GM23338 (cell line): ENCODE measurements around the gene TMEM169. TPM values are rescaled to one million over a fixed set of nuclear protein-coding genes. Genes with fewer than 3 reads are reported as not detected.

Experiments used
- ATAC-seq: fragments of 200-7000 bp; cut with Tn5 transposase; 3 replicates; pipeline ENCODE4 v1.9.1; 2020
- DNase-seq: peaks from one replicate; pipeline ENCODE4 v3.0.0-alpha.2; 2015; ENCODE audit warnings: low spot score
- H2AFZ ChIP-seq: fragments of 200-600 bp; sonication (generic); 2 replicates; pipeline ENCODE4 v1.8.0; 2016; ENCODE audit warnings: antibody characterized with exemption, mild to moderate bottlenecking, moderate library complexity
- H3F3A ChIP-seq: fragments of 200-600 bp; sonication (generic); replicated peaks from 2 replicates; pipeline ENCODE4 v1.8.0; 2017; ENCODE audit warnings: antibody characterized with exemption, mixed run types, low read depth
- H3K27ac ChIP-seq: fragments of 200-600 bp; sonication (generic); 2 replicates; pipeline ENCODE4 v1.6.1; 2016; ENCODE audit warnings: low read depth
- H3K27me3 ChIP-seq: fragments of 200-600 bp; sonication (generic); 2 replicates; pipeline ENCODE4 v1.8.0; 2016; ENCODE audit warnings: mild to moderate bottlenecking, mixed run types, moderate library complexity; ENCODE audit not compliant: insufficient read depth
- H3K36me3 ChIP-seq: fragments of 200-600 bp; sonication (generic); 2 replicates; pipeline ENCODE4 v1.8.0; 2016; ENCODE audit warnings: mild to moderate bottlenecking; ENCODE audit not compliant: insufficient read depth
- H3K4me1 ChIP-seq: fragments of 200-600 bp; sonication (generic); 2 replicates; pipeline ENCODE4 v1.8.0; 2016; ENCODE audit warnings: mild to moderate bottlenecking, moderate library complexity; ENCODE audit not compliant: insufficient read depth
- H3K4me2 ChIP-seq: fragments of 200-600 bp; sonication (generic); 2 replicates; pipeline ENCODE4 v1.7.1; 2017; ENCODE audit warnings: mixed run types
- H3K4me3 ChIP-seq: fragments of 200-600 bp; sonication (generic); 2 replicates; pipeline ENCODE4 v1.6.1; 2016; ENCODE audit warnings: mixed run types
- H3K79me2 ChIP-seq: fragments of 200-600 bp; sonication (generic); replicated peaks from 2 replicates; pipeline ENCODE4 v1.8.0; 2017; ENCODE audit warnings: mild to moderate bottlenecking; ENCODE audit not compliant: insufficient read depth
- H3K9me2 ChIP-seq: fragments of 200-600 bp; sonication (generic); 2 replicates; pipeline ENCODE4 v1.8.0; 2017; ENCODE audit not compliant: insufficient read depth
- H4K20me1 ChIP-seq: fragments of 200-600 bp; sonication (generic); replicated peaks from 2 replicates; pipeline ENCODE4 v1.8.0; 2017; ENCODE audit warnings: mild to moderate bottlenecking; ENCODE audit not compliant: insufficient read depth
- H3K27ac Mint-ChIP-seq: 2 replicates; pipeline ENCODE4 v1.8.0; 2020; ENCODE audit warnings: inconsistent platforms, mild to moderate bottlenecking, moderate library complexity, mixed read lengths
- H3K27me3 Mint-ChIP-seq: 3 replicates; pipeline ENCODE4 v1.8.0; 2022; ENCODE audit warnings: low read depth, mild to moderate bottlenecking, moderate library complexity, mixed read lengths, inconsistent platforms; ENCODE audit not compliant: insufficient read depth, poor library complexity
- H3K36me3 Mint-ChIP-seq: 3 replicates; pipeline ENCODE4 v1.8.0; 2021; ENCODE audit warnings: low read depth, mild to moderate bottlenecking, inconsistent platforms, moderate library complexity, mixed read lengths
- H3K4me1 Mint-ChIP-seq: 3 replicates; pipeline ENCODE4 v1.8.0; 2020; ENCODE audit warnings: mild to moderate bottlenecking, inconsistent platforms, mixed read lengths
- H3K4me3 Mint-ChIP-seq: 3 replicates; pipeline ENCODE4 v1.8.0; 2021; ENCODE audit warnings: moderate library complexity, mild to moderate bottlenecking, inconsistent platforms, mixed read lengths
- H3K9me3 Mint-ChIP-seq: 3 replicates; pipeline ENCODE4 v1.8.0; 2020; ENCODE audit warnings: moderate library complexity, mild to moderate bottlenecking, inconsistent platforms, mixed read lengths
- CREB1 ChIP-seq: fragments of 250-450 bp; sonication (Bioruptor Pico); IDR thresholded peaks from 2 replicates; pipeline ENCODE4 v1.5.0; 2020; ENCODE audit warnings: low read depth, mild to moderate bottlenecking, moderate library complexity
- EZH2 ChIP-seq: fragments of 200-600 bp; sonication (generic); IDR thresholded peaks from one replicate; pipeline ENCODE4 v1.8.0; 2017; ENCODE audit warnings: antibody characterized with exemption, mild to moderate bottlenecking, low read depth; ENCODE audit not compliant: unreplicated experiment
- EZH2phosphoT487 ChIP-seq: fragments of 200-600 bp; sonication (generic); IDR thresholded peaks from one replicate; pipeline ENCODE4 v1.8.1; 2018; ENCODE audit warnings: antibody characterized with exemption; ENCODE audit not compliant: unreplicated experiment
- JUNB ChIP-seq: IDR thresholded peaks from one replicate; pipeline ENCODE4 v1.6.1; 2016; ENCODE audit warnings: antibody characterized with exemption; ENCODE audit not compliant: unreplicated experiment
- NANOG ChIP-seq: IDR thresholded peaks from 2 replicates; pipeline ENCODE4 v1.6.1; 2016; ENCODE audit warnings: antibody characterized with exemption, borderline replicate concordance
- POLR2AphosphoS5 ChIP-seq: IDR thresholded peaks from 2 replicates; pipeline ENCODE4 v1.6.1; 2016; ENCODE audit warnings: antibody characterized with exemption, low read depth
- STAT1 ChIP-seq: IDR thresholded peaks from one replicate; pipeline ENCODE4 v1.6.1; 2016; ENCODE audit warnings: antibody characterized with exemption; ENCODE audit not compliant: unreplicated experiment
- ZNF331 ChIP-seq: fragments of 250-450 bp; sonication (Bioruptor Pico); IDR thresholded peaks from 2 replicates; pipeline ENCODE4 v1.5.0; 2020; ENCODE audit warnings: low read depth, mild to moderate bottlenecking, moderate library complexity
- polyA plus RNA-seq: library from polyadenylated mRNA; unstranded; fragments of >200 nt; fragmentation: Nextera tagmentation; extraction: Ambion mirVana; gene quantifications from 2 replicates; pipeline ENCODE4 v1.2.1, GENCODE V29; 2016
- total RNA-seq: library from RNA; depleted of rRNA; stranded (reverse); fragments of >200 nt; shearing (Covaris generic); gene quantifications from 2 replicates; pipeline ENCODE4 v1.2.3, GENCODE V29; 2014
- TF ChIP-seq, protein P1 (sequence below): IDR thresholded peaks from 2 replicates; pipeline ENCODE4 v1.6.1; 2016; ENCODE audit warnings: antibody characterized with exemption
- TF ChIP-seq, protein P2 (sequence below): IDR thresholded peaks from one replicate; pipeline ENCODE4 v1.6.1; 2018; ENCODE audit warnings: antibody characterized with exemption; ENCODE audit not compliant: unreplicated experiment
- TF ChIP-seq, protein P3 (sequence below), 2 experiments: fragments of 200-600 bp in 1 of 2; sonication (generic) in 1 of 2; conservative IDR thresholded peaks; 2 replicates each; pipeline versions ENCODE4 v1.5.1 to v1.6.1; 2016 to 2017; ENCODE audit warnings: antibody characterized with exemption in 2 of 2, low read depth in 2 of 2, mild to moderate bottlenecking in 2 of 2, moderate library complexity in 1 of 2

TMEM169 gene
- total and polyA plus RNA-seq, 2 experiments from 2014 or later = 1.4 to 3.9 TPM

DNA sequence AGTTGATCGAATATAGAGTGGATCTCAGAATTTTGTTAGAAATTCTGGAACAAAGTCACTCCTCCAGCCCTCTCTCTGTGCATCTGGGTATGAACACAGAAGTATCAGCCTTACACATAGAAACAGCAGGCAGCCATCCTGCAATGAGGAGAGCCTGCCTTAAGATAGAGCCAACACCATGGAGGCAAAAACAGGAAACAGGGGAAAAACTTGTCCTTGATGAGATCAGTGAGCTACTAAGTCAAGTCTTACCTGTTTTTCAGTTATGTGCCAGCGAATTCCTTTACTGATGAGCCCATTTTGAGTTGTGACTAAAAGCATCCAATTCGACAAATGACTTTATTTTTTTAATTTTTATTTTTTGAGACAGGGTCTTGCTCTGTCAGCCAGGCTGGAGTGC, 41.8 kb upstream of the TMEM169 start (continued):
- TF ChIP-seq STAT1 = no peak
- TF ChIP-seq, protein P1, sequence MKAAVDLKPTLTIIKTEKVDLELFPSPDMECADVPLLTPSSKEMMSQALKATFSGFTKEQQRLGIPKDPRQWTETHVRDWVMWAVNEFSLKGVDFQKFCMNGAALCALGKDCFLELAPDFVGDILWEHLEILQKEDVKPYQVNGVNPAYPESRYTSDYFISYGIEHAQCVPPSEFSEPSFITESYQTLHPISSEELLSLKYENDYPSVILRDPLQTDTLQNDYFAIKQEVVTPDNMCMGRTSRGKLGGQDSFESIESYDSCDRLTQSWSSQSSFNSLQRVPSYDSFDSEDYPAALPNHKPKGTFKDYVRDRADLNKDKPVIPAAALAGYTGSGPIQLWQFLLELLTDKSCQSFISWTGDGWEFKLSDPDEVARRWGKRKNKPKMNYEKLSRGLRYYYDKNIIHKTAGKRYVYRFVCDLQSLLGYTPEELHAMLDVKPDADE = no peak
- TF ChIP-seq, protein P2, sequence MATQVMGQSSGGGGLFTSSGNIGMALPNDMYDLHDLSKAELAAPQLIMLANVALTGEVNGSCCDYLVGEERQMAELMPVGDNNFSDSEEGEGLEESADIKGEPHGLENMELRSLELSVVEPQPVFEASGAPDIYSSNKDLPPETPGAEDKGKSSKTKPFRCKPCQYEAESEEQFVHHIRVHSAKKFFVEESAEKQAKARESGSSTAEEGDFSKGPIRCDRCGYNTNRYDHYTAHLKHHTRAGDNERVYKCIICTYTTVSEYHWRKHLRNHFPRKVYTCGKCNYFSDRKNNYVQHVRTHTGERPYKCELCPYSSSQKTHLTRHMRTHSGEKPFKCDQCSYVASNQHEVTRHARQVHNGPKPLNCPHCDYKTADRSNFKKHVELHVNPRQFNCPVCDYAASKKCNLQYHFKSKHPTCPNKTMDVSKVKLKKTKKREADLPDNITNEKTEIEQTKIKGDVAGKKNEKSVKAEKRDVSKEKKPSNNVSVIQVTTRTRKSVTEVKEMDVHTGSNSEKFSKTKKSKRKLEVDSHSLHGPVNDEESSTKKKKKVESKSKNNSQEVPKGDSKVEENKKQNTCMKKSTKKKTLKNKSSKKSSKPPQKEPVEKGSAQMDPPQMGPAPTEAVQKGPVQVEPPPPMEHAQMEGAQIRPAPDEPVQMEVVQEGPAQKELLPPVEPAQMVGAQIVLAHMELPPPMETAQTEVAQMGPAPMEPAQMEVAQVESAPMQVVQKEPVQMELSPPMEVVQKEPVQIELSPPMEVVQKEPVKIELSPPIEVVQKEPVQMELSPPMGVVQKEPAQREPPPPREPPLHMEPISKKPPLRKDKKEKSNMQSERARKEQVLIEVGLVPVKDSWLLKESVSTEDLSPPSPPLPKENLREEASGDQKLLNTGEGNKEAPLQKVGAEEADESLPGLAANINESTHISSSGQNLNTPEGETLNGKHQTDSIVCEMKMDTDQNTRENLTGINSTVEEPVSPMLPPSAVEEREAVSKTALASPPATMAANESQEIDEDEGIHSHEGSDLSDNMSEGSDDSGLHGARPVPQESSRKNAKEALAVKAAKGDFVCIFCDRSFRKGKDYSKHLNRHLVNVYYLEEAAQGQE = no peak

DNA sequence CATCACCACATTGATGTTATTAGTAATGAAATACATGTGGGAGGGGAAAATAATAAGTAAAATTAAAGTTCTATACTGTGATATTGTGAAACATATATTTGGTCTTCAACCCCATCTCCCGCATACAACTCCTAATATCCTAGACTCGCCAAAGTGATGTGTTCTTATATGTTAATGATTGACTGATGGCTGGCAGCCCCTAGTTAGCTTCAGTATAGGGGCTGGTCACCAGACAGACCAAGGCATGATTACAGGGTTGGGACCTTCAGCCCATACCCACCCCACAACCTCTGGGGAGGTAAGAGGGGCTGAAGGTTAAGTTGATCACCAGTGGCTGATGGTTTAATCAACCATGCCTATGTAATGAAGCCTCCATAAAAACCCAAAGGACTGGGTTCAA, 40.3 kb upstream of the TMEM169 start:
- no peak overlapping the region for H3K4me3 Mint-ChIP-seq
- no peak overlapping the region for H3K27ac Mint-ChIP-seq
- peaks cover 1% of the 10 kb centered on the region for H3K27me3 Mint-ChIP-seq
- TF ChIP-seq, protein P1 = no peak
- TF ChIP-seq EZH2 (no peak), EZH2phosphoT487 (no peak), ZNF331 (CRISPR knock-in tag) (no peak), CREB1 (CRISPR knock-in tag) (no peak), STAT1 (no peak), JUNB (no peak), POLR2AphosphoS5 (no peak), NANOG (no peak)
- TF ChIP-seq, protein P3, sequence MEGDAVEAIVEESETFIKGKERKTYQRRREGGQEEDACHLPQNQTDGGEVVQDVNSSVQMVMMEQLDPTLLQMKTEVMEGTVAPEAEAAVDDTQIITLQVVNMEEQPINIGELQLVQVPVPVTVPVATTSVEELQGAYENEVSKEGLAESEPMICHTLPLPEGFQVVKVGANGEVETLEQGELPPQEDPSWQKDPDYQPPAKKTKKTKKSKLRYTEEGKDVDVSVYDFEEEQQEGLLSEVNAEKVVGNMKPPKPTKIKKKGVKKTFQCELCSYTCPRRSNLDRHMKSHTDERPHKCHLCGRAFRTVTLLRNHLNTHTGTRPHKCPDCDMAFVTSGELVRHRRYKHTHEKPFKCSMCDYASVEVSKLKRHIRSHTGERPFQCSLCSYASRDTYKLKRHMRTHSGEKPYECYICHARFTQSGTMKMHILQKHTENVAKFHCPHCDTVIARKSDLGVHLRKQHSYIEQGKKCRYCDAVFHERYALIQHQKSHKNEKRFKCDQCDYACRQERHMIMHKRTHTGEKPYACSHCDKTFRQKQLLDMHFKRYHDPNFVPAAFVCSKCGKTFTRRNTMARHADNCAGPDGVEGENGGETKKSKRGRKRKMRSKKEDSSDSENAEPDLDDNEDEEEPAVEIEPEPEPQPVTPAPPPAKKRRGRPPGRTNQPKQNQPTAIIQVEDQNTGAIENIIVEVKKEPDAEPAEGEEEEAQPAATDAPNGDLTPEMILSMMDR (conservative IDR thresholded peaks at IDR 0.05; ENCODE audit: low read depth in 2 of 2) = no peak
- TF ChIP-seq, protein P2 = no peak

More for the DNA sequence above, 40.3 kb upstream of the TMEM169 start:
- Histone ChIP-seq H3F3A (no peaks in the 10 kb centered on the region), H3K4me1 (no peaks in the 10 kb centered on the region), H3K9me2 (no peaks in the 10 kb centered on the region), H3K36me3 (peaks cover 14% of the 10 kb centered on the region; the same call in 1 of the 2 replicates), H3K27ac (no peak overlapping the region), H3K79me2 (no peaks in the 10 kb centered on the region), H4K20me1 (no peaks in the 10 kb centered on the region), H3K4me3 (no peak overlapping the region), H3K4me2 (no peak overlapping the region), H3K27me3 (no peaks in the 10 kb centered on the region), H2AFZ (no peak overlapping the region)
- DNase-seq = no peak
- no peak for ATAC-seq
- Mint-ChIP-seq H3K4me1 (no peaks in the 10 kb centered on the region), H3K36me3 (peaks cover 25% of the 10 kb centered on the region), H3K9me3 (no peaks in the 10 kb centered on the region; the same call in 2 of the 3 replicates)
